Measurements from ENCODE around the gene TSEN2. TPM values are rescaled to one million over a fixed set of nuclear protein-coding genes. Genes with fewer than 3 reads are reported as not detected.
"Not testable (repeated sequence)": the region's sequence is repeated elsewhere in the genome, so short reads cannot be mapped to it uniquely, and the experiment has no call there.

Gene TSEN2
- total and polyA plus RNA-seq, 8 donors, result 10.7 to 43.0 (median 17.7) TPM

GRCh38 chr3:12455740-12456139, 28.5 kb upstream of the TSEN2 start:
- Histone ChIP-seq H3K9me3 (no peaks in the 10 kb centered on the region), H3K4me1 (no peaks in the 10 kb centered on the region), H3K36me3 (no peaks in the 10 kb centered on the region), H3K4me3 (no peak overlapping the region), H3K27me3 (no peaks in the 10 kb centered on the region), H3K27ac (no peak overlapping the region)
- 90 to 92% (median 92%) methylated on average over 7 of the region's 7 CpGs for WGBS, 5 donors
- TF ChIP-seq POLR2A (IDR thresholded peaks at IDR 0.05) (no peak), CTCF (IDR thresholded peaks at IDR 0.05) (no peak), EP300 (IDR thresholded peaks at IDR 0.05) (no peak), POLR2AphosphoS5 (IDR thresholded peaks at IDR 0.05) (no peak)
- intact Hi-C loops (cut with DNase I; ENCODE audit: low total_unique reads), result no loop called here
- no peak for DNase-seq

DNA sequence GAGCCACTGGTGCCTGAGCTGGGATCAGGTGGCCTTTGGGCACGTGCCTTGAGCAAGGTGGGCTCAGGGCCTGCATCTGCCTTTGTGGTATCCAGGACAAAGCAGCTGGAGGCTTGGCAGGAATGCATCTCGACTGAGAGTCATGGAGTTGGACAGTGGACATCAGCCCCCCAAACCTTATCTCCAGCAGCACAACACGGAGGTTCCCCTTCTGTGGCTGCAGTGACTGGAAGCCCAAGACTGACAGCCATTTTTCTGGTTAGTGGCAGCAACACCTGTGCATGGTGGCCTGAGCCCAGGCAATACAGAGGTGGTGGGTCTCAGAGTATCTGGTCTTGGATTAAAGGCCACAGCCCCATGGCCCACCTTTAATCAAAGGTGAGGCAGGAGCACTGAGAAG, 27.8 kb upstream of the TSEN2 start:
- no peak for DNase-seq
- Histone ChIP-seq H3K4me3 (no peak overlapping the region), H3K36me3 (no peaks in the 10 kb centered on the region), H3K27me3 (no peaks in the 10 kb centered on the region), H3K9me3 (no peaks in the 10 kb centered on the region), H3K4me1 (no peaks in the 10 kb centered on the region), H3K27ac (no peak overlapping the region)
- TF ChIP-seq POLR2AphosphoS5 (IDR thresholded peaks at IDR 0.05) (no peak), CTCF (IDR thresholded peaks at IDR 0.05) (no peak), POLR2A (IDR thresholded peaks at IDR 0.05) (no peak), EP300 (IDR thresholded peaks at IDR 0.05) (no peak)
- 79 to 95% (median 90%) methylated on average over 3 of the region's 3 CpGs for WGBS, 5 donors
- intact Hi-C loops (cut with DNase I; ENCODE audit: low total_unique reads), result no loop called here

GRCh38 chr3:12457380-12457779, 26.9 kb upstream of the TSEN2 start:
- H3K27ac ChIP-seq; H3K4me3 ChIP-seq; H3K27me3 ChIP-seq; DNase-seq; H3K36me3 ChIP-seq; intact Hi-C loops (cut with DNase I; ENCODE audit: low total_unique reads); H3K9me3 ChIP-seq; H3K4me1 ChIP-seq: not testable (repeated sequence)
- WGBS, 5 donors, result 70 to 92% (median 85%) methylated on average over 4 of the region's 4 CpGs

DNA sequence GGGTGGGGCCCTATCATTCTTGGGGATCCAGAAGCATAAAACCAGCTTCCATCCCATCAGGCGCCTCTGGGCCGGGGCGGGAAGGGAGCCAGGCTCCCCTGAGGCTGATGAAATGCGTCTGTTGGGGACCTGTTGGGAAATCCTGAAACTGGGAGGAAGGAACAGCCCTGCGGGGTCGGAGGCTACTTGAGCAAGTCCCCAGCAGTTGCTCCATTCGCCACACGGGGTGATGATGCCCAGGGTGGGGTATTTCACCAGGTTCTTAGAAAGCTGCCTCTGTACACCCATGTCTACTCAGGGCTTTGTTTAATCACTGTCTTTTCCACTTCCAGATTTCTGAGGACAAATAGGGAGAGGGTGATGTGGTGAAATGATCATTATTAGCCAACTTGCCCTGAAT, 25.4 kb upstream of the TSEN2 start:
- H3K4me1 ChIP-seq, result peaks cover 0 to 10% (median 4%) of the 10 kb centered on the region in 4 donors
- DNase-seq, result no peak
- no peak overlapping the region for H3K27ac ChIP-seq
- WGBS, 5 donors, result 60 to 87% (median 79%) methylated on average over 1 to 8 of the region's 8 CpGs
- intact Hi-C loops (cut with DNase I; ENCODE audit: low total_unique reads), result no loop called here
- no peaks in the 10 kb centered on the region for H3K36me3 ChIP-seq
- TF ChIP-seq POLR2AphosphoS5 (IDR thresholded peaks at IDR 0.05) (no peak), EP300 (IDR thresholded peaks at IDR 0.05) (no peak), POLR2A (IDR thresholded peaks at IDR 0.05) (no peak), CTCF (IDR thresholded peaks at IDR 0.05) (no peak)
- H3K9me3 ChIP-seq, result no peaks in the 10 kb centered on the region
- H3K27me3 ChIP-seq, result no peaks in the 10 kb centered on the region
- no peak overlapping the region for H3K4me3 ChIP-seq

- Histone ChIP-seq H3K4me1 (peaks cover 0 to 10% (median 4%) of the 10 kb centered on the region in 4 donors), H3K9me3 (no peaks in the 10 kb centered on the region), H3K4me3 (no peak overlapping the region), H3K36me3 (no peaks in the 10 kb centered on the region), H3K27ac (no peak overlapping the region), H3K27me3 (no peaks in the 10 kb centered on the region)
- 85 to 95% (median 89%) methylated on average over 3 of the region's 3 CpGs for WGBS, 5 donors
- no peak for TF ChIP-seq EP300 (IDR thresholded peaks at IDR 0.05)
- TF ChIP-seq POLR2A (IDR thresholded peaks at IDR 0.05), result no peak
- no peak for TF ChIP-seq CTCF (IDR thresholded peaks at IDR 0.05)
- no peak for TF ChIP-seq POLR2AphosphoS5 (IDR thresholded peaks at IDR 0.05)
- intact Hi-C loops (cut with DNase I; ENCODE audit: low total_unique reads), result no loop called here
- DNase-seq, result no peak
Measured at GRCh38 chr3:12460127-12460526, 24.2 kb upstream of the TSEN2 start.

Measured in stomach (tissue), 9 donors.